ENCODE measurements around the gene TSC22D1. TPM values are rescaled to one million over a fixed set of nuclear protein-coding genes. Genes with fewer than 3 reads are reported as not detected.

The TSC22D1 gene
- total RNA-seq, 1 donor = 173 TPM

DNA sequence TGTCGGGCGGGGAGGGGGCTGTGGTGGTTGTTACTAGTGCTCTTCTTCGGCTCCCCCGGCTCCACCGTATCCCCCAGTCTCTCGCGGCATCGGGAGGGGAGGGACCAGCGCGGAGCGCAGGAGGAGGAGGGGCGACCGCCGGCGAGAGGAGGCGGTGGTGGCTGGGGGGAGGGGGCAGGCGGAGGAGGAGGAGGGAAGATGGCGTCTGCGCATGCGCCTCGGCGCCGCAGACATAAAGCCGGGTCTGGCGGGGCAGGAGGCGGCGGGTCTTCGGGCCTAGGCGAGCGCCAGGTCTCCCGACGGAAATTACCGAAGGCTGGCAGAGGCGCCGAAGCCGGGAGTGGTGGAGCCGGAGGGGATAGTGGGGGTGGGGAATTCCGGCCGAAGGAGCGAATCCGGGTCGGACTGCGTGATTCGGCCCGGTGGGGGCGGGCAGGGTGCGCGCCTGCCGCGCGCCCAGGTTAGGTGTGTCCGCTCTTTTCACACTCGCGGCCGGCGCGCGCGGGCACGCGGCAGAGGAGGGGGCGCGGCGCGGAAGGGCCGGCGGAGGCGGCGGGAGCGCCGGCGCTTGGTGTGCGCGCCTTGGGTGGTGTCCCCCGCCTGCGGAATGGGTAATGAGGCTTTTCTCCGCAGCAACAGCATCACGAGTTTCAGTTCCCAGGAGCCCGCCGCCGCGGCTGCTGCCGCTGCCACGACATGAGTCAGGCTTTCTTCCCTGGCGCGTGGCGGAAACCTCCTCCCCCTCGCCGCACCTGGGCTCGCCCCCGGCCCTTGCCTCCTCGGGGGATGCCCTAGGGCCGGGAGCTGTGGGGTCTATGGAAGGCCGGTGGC lies 1.3 kb upstream of the TSC22D1 start:
- H3K9me3 ChIP-seq (ENCODE audit: low read depth, low read length) = no peaks in the 10 kb centered on the region
- peaks cover 24% of the 10 kb centered on the region for H3K36me3 ChIP-seq (ENCODE audit: insufficient read depth, low read length)
- H4K20me1 ChIP-seq (ENCODE audit: insufficient read depth, low read length) = peaks cover 31% of the 10 kb centered on the region
- peak overlapping the region; percentile 78 for H3K4me3 ChIP-seq (ENCODE audit: insufficient read depth, low read length)
- peak overlapping the region; percentile 74 for H3K27ac ChIP-seq (ENCODE audit: low read depth, low read length)
- peak overlapping the region; percentile 91 for H3K4me2 ChIP-seq (ENCODE audit: insufficient read depth, low read length)
- peaks cover 46% of the 10 kb centered on the region for H3K79me2 ChIP-seq (ENCODE audit: insufficient read depth, low read length)
- peaks cover 42% of the 10 kb centered on the region for H3K4me1 ChIP-seq (ENCODE audit: insufficient read depth, low read length)
- peak; percentile 99 for DNase-seq (ENCODE audit: insufficient read length, low spot score, missing footprints)
- TF ChIP-seq, protein P1, sequence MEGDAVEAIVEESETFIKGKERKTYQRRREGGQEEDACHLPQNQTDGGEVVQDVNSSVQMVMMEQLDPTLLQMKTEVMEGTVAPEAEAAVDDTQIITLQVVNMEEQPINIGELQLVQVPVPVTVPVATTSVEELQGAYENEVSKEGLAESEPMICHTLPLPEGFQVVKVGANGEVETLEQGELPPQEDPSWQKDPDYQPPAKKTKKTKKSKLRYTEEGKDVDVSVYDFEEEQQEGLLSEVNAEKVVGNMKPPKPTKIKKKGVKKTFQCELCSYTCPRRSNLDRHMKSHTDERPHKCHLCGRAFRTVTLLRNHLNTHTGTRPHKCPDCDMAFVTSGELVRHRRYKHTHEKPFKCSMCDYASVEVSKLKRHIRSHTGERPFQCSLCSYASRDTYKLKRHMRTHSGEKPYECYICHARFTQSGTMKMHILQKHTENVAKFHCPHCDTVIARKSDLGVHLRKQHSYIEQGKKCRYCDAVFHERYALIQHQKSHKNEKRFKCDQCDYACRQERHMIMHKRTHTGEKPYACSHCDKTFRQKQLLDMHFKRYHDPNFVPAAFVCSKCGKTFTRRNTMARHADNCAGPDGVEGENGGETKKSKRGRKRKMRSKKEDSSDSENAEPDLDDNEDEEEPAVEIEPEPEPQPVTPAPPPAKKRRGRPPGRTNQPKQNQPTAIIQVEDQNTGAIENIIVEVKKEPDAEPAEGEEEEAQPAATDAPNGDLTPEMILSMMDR (IDR thresholded peaks at IDR 0.05; ENCODE audit: extremely low read depth, low read depth, low read length) = no peak
- no peaks in the 10 kb centered on the region for H3K27me3 ChIP-seq (ENCODE audit: insufficient read depth, low read length)
- H2AFZ ChIP-seq (ENCODE audit: low read length) = peak overlapping the region; percentile 70

DNA sequence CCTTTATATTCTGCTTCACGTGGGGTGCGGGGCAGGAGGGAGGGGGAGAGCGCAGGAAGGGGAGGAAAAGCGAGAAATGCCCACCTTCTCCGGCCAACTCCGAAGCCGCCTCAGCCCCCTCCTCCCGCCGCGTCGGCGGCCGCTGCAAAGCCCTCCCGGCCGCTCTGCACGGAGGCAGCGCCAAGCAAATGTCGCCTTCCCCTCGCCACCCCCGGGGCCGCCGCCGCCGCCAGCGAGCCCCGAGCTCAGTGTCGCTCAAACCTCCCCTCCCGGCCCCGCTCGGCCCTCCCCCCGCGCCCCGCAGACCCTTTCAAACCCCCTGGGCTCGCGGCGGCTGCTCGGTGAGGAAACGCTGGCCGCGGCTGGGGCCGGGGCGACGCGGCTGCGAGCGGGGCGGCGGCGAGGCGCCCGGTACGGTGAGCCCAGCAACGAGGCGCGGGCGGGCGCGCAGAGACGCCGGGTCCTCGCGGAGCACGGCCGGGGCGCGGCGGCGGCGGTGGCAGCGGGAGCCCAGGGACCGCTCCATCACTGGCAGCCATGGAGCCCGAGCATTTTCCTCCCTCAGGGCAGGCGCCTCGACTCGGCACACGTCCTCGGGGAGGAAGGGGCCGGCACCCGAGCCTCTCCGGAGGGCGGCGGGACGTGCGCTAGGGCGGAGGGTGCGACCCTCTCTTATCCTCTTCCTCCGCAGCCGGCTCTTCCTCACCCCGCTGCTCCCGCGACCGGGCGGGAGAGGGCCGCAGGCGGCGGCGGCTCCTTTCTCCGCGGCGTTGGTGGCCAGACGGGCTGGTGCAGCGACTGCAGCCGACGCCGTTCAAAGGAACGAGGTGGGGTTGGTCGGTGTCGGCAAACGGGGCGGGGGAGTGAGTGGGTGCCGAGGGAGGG lies 463 bp upstream of the TSC22D1 start:
- Histone ChIP-seq H3K27me3 (ENCODE audit: insufficient read depth, low read length) (no peaks in the 10 kb centered on the region), H3K9me3 (ENCODE audit: low read depth, low read length) (no peaks in the 10 kb centered on the region), H3K4me2 (ENCODE audit: insufficient read depth, low read length) (peak overlapping the region; percentile 97), H4K20me1 (ENCODE audit: insufficient read depth, low read length) (peaks cover 38% of the 10 kb centered on the region), H3K27ac (ENCODE audit: low read depth, low read length) (peak overlapping the region; percentile 74), H3K36me3 (ENCODE audit: insufficient read depth, low read length) (peaks cover 24% of the 10 kb centered on the region), H2AFZ (ENCODE audit: low read length) (peak overlapping the region; percentile 70), H3K4me3 (ENCODE audit: insufficient read depth, low read length) (peak overlapping the region; percentile 78), H3K79me2 (ENCODE audit: insufficient read depth, low read length) (peaks cover 54% of the 10 kb centered on the region), H3K4me1 (ENCODE audit: insufficient read depth, low read length) (peaks cover 43% of the 10 kb centered on the region)
- TF ChIP-seq, protein P1 (IDR thresholded peaks at IDR 0.05; ENCODE audit: extremely low read depth, low read depth, low read length) = no peak
- no peak for DNase-seq (ENCODE audit: insufficient read length, low spot score, missing footprints)

DNA sequence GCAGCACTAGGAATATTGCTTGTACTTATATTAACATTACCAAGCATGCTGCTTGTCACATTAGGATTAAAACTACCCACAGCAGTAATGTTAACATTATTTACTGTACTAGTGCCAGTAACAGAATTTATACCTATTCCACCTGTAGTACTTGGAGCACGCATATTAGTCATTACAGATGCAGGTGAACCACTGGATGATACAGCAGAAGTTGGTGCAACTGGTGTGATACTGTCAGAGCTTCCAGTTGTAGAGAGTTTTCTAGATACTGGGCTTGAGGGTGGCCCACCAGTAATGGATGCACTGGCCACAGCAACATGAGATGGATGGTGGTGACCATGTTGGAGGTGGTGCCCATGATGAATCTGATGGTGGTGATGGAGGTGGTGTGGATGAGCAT lies 1.1 kb downstream of the TSC22D1 start:
- TF ChIP-seq, protein P1 (IDR thresholded peaks at IDR 0.05; ENCODE audit: extremely low read depth, low read depth, low read length) = no peak
- Histone ChIP-seq H3K79me2 (ENCODE audit: insufficient read depth, low read length) (peaks cover 70% of the 10 kb centered on the region), H3K4me3 (ENCODE audit: insufficient read depth, low read length) (peak overlapping the region; percentile 78), H3K27ac (ENCODE audit: low read depth, low read length) (peak overlapping the region; percentile 58), H3K4me1 (ENCODE audit: insufficient read depth, low read length) (peaks cover 51% of the 10 kb centered on the region), H4K20me1 (ENCODE audit: insufficient read depth, low read length) (peaks cover 38% of the 10 kb centered on the region), H3K9me3 (ENCODE audit: low read depth, low read length) (no peaks in the 10 kb centered on the region), H3K27me3 (ENCODE audit: insufficient read depth, low read length) (no peaks in the 10 kb centered on the region), H2AFZ (ENCODE audit: low read length) (no peak overlapping the region), H3K36me3 (ENCODE audit: insufficient read depth, low read length) (peaks cover 24% of the 10 kb centered on the region), H3K4me2 (ENCODE audit: insufficient read depth, low read length) (peak overlapping the region; percentile 97)
- no peak for DNase-seq (ENCODE audit: insufficient read length, low spot score, missing footprints)
